A673 (cell line): ENCODE results near the gene BID. TPM values are rescaled to one million over a fixed set of nuclear protein-coding genes. Genes with fewer than 3 reads are reported as not detected.
A peak's percentile ranks its signal among the peaks of the same experiment; 100 is the strongest.

Experiments used
- Bru-seq: library from RNA; stranded (reverse); fragments of 400-500 nt; gene quantifications from one replicate; lab custom pipeline; 2021; lab: Mats Ljungman, UMichigan
- BruChase-seq, 2 experiments: library from RNA; stranded (reverse); fragments of 400-500 nt; gene quantifications; one replicate each; lab custom pipeline; 2021; lab: Mats Ljungman, UMichigan
- BruUV-seq: library from RNA; stranded (reverse); fragments of 400-500 nt; replicated peaks from 2 replicates; lab custom pipeline; 2021; lab: Mats Ljungman, UMichigan
- CTCF ChIA-PET: fragments of 300-600 bp; sonication (Branson Sonifier 250); formaldehyde crosslinking; loops from one replicate; lab custom pipeline; 2022; ENCODE audit warnings: antibody characterized with exemption; lab: Charles Lee
- POLR2A ChIA-PET: fragments of 300-600 bp; sonication (Branson Sonifier 250); formaldehyde crosslinking; loops from one replicate; lab custom pipeline; 2022; ENCODE audit warnings: antibody characterized with exemption; ENCODE audit not compliant: low non-redundant PET; lab: Charles Lee
- DNase-seq: peaks from one replicate; pipeline ENCODE4 v3.0.0-alpha.2; 2015; ENCODE audit warnings: low spot score
- H3K27ac ChIP-seq: fragments of 200-600 bp; sonication (generic); 2 replicates; pipeline ENCODE4 v1.5.1; 2016; ENCODE audit warnings: mixed run types, low read depth, mild to moderate bottlenecking, mixed read lengths, antibody characterized with exemption, low read length; ENCODE audit not compliant: poor library complexity, severe bottlenecking
- H3K27me3 ChIP-seq: fragments of 200-600 bp; sonication (generic); replicated peaks from 2 replicates; pipeline ENCODE4 v1.6.1; 2017; ENCODE audit warnings: mixed run types, low read depth, mild to moderate bottlenecking, mixed read lengths, antibody characterized with exemption, low read length; ENCODE audit not compliant: insufficient read depth, poor library complexity
- H3K36me3 ChIP-seq: fragments of 200-600 bp; sonication (generic); 2 replicates; pipeline ENCODE4 v1.6.1; 2016; ENCODE audit warnings: mixed run types, mild to moderate bottlenecking, mixed read lengths, antibody characterized with exemption, low read length; ENCODE audit not compliant: insufficient read depth, poor library complexity, severe bottlenecking
- H3K4me1 ChIP-seq: fragments of 200-600 bp; sonication (generic); 2 replicates; pipeline ENCODE4 v1.6.1; 2017; ENCODE audit warnings: mixed run types, mild to moderate bottlenecking, mixed read lengths, antibody characterized with exemption, low read length; ENCODE audit not compliant: insufficient read depth, poor library complexity, severe bottlenecking
- H3K4me3 ChIP-seq: fragments of 200-600 bp; sonication (generic); 2 replicates; pipeline ENCODE4 v1.5.1; 2016; ENCODE audit warnings: low read depth, mixed run types, mild to moderate bottlenecking, mixed read lengths, low read length; ENCODE audit not compliant: poor library complexity, severe bottlenecking
- H3K9me3 ChIP-seq: fragments of 200-600 bp; sonication (generic); 2 replicates; pipeline ENCODE4 v1.6.1; 2016; ENCODE audit warnings: mixed run types, low read depth, mild to moderate bottlenecking, mixed read lengths, antibody characterized with exemption, low read length; ENCODE audit not compliant: poor library complexity, severe bottlenecking
- CTCF ChIP-seq: fragments of 300-800, 200-600 bp; sonication (generic); conservative IDR thresholded peaks from 2 replicates; pipeline ENCODE4 v1.5.1; 2017; ENCODE audit warnings: low read depth, mild to moderate bottlenecking, antibody characterized with exemption, low read length, moderate library complexity, mixed read lengths
- EZH2 ChIP-seq: fragments of 200-600 bp; sonication (generic); IDR thresholded peaks from 2 replicates; pipeline ENCODE4 v1.6.1; 2017; ENCODE audit warnings: borderline replicate concordance, low read depth, mild to moderate bottlenecking, mixed read lengths, antibody characterized with exemption, low read length; ENCODE audit not compliant: poor library complexity, severe bottlenecking
- intact Hi-C: fragments of 100-400 bp; cut with micrococcal nuclease; formaldehyde crosslinking; loops from one replicate; pipeline ENCODE4 v1.10.0; 2022; ENCODE audit not compliant: unreplicated experiment
- long read RNA-seq: library from polyadenylated mRNA; stranded (forward); transcript quantifications from one replicate; pipeline ENCODE4 v2.0.0, GENCODE V29; 2022
- total RNA-seq: library from RNA; stranded (reverse); gene quantifications from 2 replicates; pipeline ENCODE4 v1.2.3, GENCODE V29; 2021

Gene BID
- total RNA-seq (72.8 and 74.6 TPM in 2 replicates), Bru-seq, nascent RNA (percentile 64 among the genes with signal in this experiment), BruChase-seq, experiment 1, labeled RNA remaining after a 2-hour chase (percentile 69 among the genes with signal in this experiment), BruChase-seq, experiment 2, labeled RNA remaining after a 6-hour chase (percentile 77 among the genes with signal in this experiment)
- long read RNA-seq, transcript BID-204 (5 exons, 2,129 nt), result minor isoform, 8 of 196 reads
- long read RNA-seq, transcript BID-203 (4 exons, 1,879 nt), result minor isoform, 32 of 196 reads
- long read RNA-seq, transcript BID-215 (6 exons, 2,199 nt), result major isoform, 128 of 196 reads
- long read RNA-seq, partial matches to known transcripts, result 8 of 196 reads
- long read RNA-seq, other reads (novel, unspliced or antisense), result 13 of 196 reads

GRCh38 chr22:17774206-17774925 lies at the start of gene BID:
BID (minus strand) TSS chr22:17774469; CDS start chr22:17750116, 24,353 bp downstream.
- Histone ChIP-seq H3K27me3 (no peaks in the 10 kb centered on the region), H3K27ac (peak within 1 kb of the TSS; percentile 77), H3K4me1 (peaks cover 11% of the 10 kb centered on the region), H3K36me3 (no peaks in the 10 kb centered on the region), H3K4me3 (peak within 1 kb of the TSS; percentile 84), H3K9me3 (no peaks in the 10 kb centered on the region)
- TF ChIP-seq CTCF (no peak), EZH2 (no peak)
- POLR2A ChIA-PET, result interaction anchor here (0.6 kb wide), 1 partner anchor 11 kb away, joined by 5 read pairs; no protein-coding TSS in a partner anchor
- no TSS peak for BruUV-seq
- peak; percentile 45 for DNase-seq
- intact Hi-C loops, result no loop called here
- CTCF ChIA-PET, result no interaction called here

GRCh38 chr22:17823964-17824363 lies 49.7 kb upstream of the BID start:
- TF ChIP-seq CTCF (no peak), EZH2 (no peak)
- CTCF ChIA-PET, result no interaction called here

GRCh38 chr22:17823226-17823625 lies 49.0 kb upstream of the BID start:
- TF ChIP-seq CTCF (no peak), EZH2 (no peak)
- H3K9me3 ChIP-seq, result no peaks in the 10 kb centered on the region
- DNase-seq, result no peak
- H3K4me3 ChIP-seq, result no peak overlapping the region
- H3K36me3 ChIP-seq, result peaks cover 6% of the 10 kb centered on the region
- intact Hi-C loops, result no loop called here
- H3K4me1 ChIP-seq, result no peaks in the 10 kb centered on the region
- ChIA-PET POLR2A (no interaction called here), CTCF (no interaction called here)
- H3K27ac ChIP-seq, result no peak overlapping the region
- H3K27me3 ChIP-seq, result no peaks in the 10 kb centered on the region
- no TSS peak for BruUV-seq

More at GRCh38 chr22:17823964-17824363, 49.7 kb upstream of the BID start:
- intact Hi-C loops, result no loop called here
- no TSS peak for BruUV-seq
- no peak overlapping the region for H3K27ac ChIP-seq
- peaks cover 6% of the 10 kb centered on the region for H3K36me3 ChIP-seq
- H3K9me3 ChIP-seq, result no peaks in the 10 kb centered on the region
- H3K4me3 ChIP-seq, result no peak overlapping the region
- H3K4me1 ChIP-seq, result no peaks in the 10 kb centered on the region
- POLR2A ChIA-PET, result no interaction called here
- DNase-seq, result no peak
- no peaks in the 10 kb centered on the region for H3K27me3 ChIP-seq
